HG03139 (cell line): ENCODE data around the gene PRKG1.

Experiments used
- ATAC-seq: cut with Tn5 transposase; IDR thresholded peaks from one replicate; pipeline ENCODE4 v1.9.1; 2021; ENCODE audit not compliant: unreplicated experiment

Gene PRKG1

GRCh38 chr10:51638211-51638610, 563.9 kb downstream of the PRKG1 start:
- ATAC-seq = no peak

- ATAC-seq = no peak
These were observed 564.5 kb downstream of the PRKG1 start for GRCh38 chr10:51638737-51639136.

GRCh38 chr10:51640120-51640819, 566.0 kb downstream of the PRKG1 start:
- no peak for ATAC-seq

GRCh38 chr10:51642581-51642980, 568.3 kb downstream of the PRKG1 start:
- no peak for ATAC-seq

GRCh38 chr10:51643734-51644133, 569.4 kb downstream of the PRKG1 start:
- no peak for ATAC-seq

- ATAC-seq = no peak
These were observed 574.8 kb downstream of the PRKG1 start for GRCh38 chr10:51649064-51649463.

- ATAC-seq = no peak
These were observed 576.8 kb downstream of the PRKG1 start for GRCh38 chr10:51651063-51651462.

GRCh38 chr10:51653025-51653424, 578.7 kb downstream of the PRKG1 start:
- no peak for ATAC-seq

GRCh38 chr10:51654918-51655317, 580.6 kb downstream of the PRKG1 start:
- no peak for ATAC-seq

- no peak for ATAC-seq
These were observed 582.2 kb downstream of the PRKG1 start for GRCh38 chr10:51656503-51656902.

- no peak for ATAC-seq
These were observed 583.7 kb downstream of the PRKG1 start for GRCh38 chr10:51658000-51658399.

- ATAC-seq = no peak
These were observed 585.1 kb downstream of the PRKG1 start for GRCh38 chr10:51659344-51659743.

GRCh38 chr10:51663086-51663485, 588.8 kb downstream of the PRKG1 start:
- ATAC-seq = no peak

GRCh38 chr10:51666456-51666855, 592.2 kb downstream of the PRKG1 start:
- no peak for ATAC-seq

GRCh38 chr10:51667678-51668335, 593.5 kb downstream of the PRKG1 start:
- no peak for ATAC-seq

- no peak for ATAC-seq
These were observed 594.0 kb downstream of the PRKG1 start for GRCh38 chr10:51668336-51668689.

GRCh38 chr10:51669041-51669440, 594.8 kb downstream of the PRKG1 start:
- ATAC-seq = no peak

- ATAC-seq = no peak
These were observed 597.8 kb downstream of the PRKG1 start for GRCh38 chr10:51672039-51672535.

GRCh38 chr10:51675088-51675487, 600.8 kb downstream of the PRKG1 start:
- ATAC-seq = no peak

GRCh38 chr10:51679841-51680240, 605.6 kb downstream of the PRKG1 start:
- ATAC-seq = no peak

GRCh38 chr10:51683031-51683691, 608.9 kb downstream of the PRKG1 start:
- no peak for ATAC-seq

GRCh38 chr10:51685768-51686167, 611.5 kb downstream of the PRKG1 start:
- ATAC-seq = no peak
